ENCODE data around the gene DVL1. TPM values are rescaled to one million over a fixed set of nuclear protein-coding genes. Genes with fewer than 3 reads are reported as not detected.
"Not testable (repeated sequence)": the region's sequence is repeated elsewhere in the genome, so short reads cannot be mapped to it uniquely, and the experiment has no call there.

The DVL1 gene
- total and polyA plus RNA-seq, 12 donors: 64.7 to 153 (median 79.7) TPM

DNA sequence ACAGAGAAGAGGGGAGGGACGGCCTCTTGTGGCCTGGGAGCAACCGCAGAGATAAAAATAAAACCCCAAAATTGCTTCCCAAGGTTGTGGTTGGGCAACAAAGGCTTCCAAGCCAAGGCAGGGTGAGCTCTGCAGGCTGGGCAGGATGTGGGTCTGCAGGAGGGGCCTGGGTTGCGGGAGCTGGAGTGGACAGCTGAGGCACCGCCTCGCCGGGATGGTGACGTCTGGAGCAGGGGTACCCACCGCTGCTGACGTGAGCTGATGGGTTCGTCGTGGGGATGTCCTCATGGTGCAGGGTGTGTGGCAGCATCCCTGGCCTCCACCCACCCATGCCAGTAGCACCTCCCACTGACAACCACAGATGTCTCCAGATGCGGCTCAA lies 22.1 kb upstream of the DVL1 start:
- no peak overlapping the region for H3K4me3 ChIP-seq
- no peak for DNase-seq
- intact Hi-C loops (cut with DNase I): loop anchor here in 2 of 10 donors (1.0 to 10.0 kb wide), 2 partner anchors 49 to 133 kb away; no protein-coding TSS in a partner anchor
- peaks cover 0 to 4% (median 0%) of the 10 kb centered on the region in 11 donors for H3K9me3 ChIP-seq
- peaks cover 0 to 19% (median 0%) of the 10 kb centered on the region in 9 donors for H3K36me3 ChIP-seq
- TF ChIP-seq, protein P1, sequence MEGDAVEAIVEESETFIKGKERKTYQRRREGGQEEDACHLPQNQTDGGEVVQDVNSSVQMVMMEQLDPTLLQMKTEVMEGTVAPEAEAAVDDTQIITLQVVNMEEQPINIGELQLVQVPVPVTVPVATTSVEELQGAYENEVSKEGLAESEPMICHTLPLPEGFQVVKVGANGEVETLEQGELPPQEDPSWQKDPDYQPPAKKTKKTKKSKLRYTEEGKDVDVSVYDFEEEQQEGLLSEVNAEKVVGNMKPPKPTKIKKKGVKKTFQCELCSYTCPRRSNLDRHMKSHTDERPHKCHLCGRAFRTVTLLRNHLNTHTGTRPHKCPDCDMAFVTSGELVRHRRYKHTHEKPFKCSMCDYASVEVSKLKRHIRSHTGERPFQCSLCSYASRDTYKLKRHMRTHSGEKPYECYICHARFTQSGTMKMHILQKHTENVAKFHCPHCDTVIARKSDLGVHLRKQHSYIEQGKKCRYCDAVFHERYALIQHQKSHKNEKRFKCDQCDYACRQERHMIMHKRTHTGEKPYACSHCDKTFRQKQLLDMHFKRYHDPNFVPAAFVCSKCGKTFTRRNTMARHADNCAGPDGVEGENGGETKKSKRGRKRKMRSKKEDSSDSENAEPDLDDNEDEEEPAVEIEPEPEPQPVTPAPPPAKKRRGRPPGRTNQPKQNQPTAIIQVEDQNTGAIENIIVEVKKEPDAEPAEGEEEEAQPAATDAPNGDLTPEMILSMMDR (IDR thresholded peaks at IDR 0.05): no peak
- peaks cover 16 to 45% (median 38%) of the 10 kb centered on the region in 9 donors for H3K4me1 ChIP-seq
- no peak for ATAC-seq
- no peak overlapping the region for H3K27ac ChIP-seq
- WGBS, 2 donors: 73 to 81% methylated on average over 12 of the region's 12 CpGs
- no peaks in the 10 kb centered on the region for H3K27me3 ChIP-seq

DNA sequence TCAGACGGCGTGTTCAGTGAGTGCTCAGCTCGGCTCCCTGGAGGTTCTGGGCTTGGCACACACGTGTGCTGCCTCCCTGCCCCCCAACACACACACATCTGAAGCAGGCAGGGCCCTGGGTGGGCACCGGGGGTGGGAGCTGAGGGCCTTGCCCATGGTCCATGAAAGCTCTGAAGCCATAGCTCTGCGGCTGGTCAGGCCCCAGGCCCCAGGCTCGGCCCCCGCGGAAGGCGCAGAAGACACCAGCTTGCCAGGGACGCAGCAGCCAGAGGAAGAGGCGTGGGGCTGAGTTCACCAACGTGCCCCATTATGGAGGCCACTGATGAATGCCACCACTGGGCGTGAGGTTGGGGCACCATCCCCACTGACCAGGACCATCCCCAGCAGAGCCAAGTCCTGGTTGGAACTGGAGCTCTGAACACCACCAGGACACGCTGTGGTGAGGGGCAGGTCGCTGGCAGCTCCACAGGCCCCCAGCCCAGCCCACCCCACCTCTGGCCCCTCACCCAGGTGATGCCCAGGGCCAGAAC lies 21.6 kb upstream of the DVL1 start:
- TF ChIP-seq, protein P1 (IDR thresholded peaks at IDR 0.05): no peak
- 86 to 92% methylated on average over 16 of the region's 16 CpGs for WGBS, 2 donors
- Histone ChIP-seq H3K9me3 (peaks cover 0 to 4% (median 0%) of the 10 kb centered on the region in 11 donors), H3K4me1 (peaks cover 16 to 39% (median 33%) of the 10 kb centered on the region in 9 donors), H3K27me3 (no peaks in the 10 kb centered on the region), H3K27ac (no peak overlapping the region), H3K36me3 (peaks cover 0 to 19% (median 0%) of the 10 kb centered on the region in 9 donors), H3K4me3 (no peak overlapping the region)
- intact Hi-C loops (cut with DNase I): loop anchor here in 2 of 10 donors (1.0 to 10.0 kb wide), 2 partner anchors 49 to 134 kb away; no protein-coding TSS in a partner anchor
- no peak for DNase-seq
- no peak for ATAC-seq

DNA sequence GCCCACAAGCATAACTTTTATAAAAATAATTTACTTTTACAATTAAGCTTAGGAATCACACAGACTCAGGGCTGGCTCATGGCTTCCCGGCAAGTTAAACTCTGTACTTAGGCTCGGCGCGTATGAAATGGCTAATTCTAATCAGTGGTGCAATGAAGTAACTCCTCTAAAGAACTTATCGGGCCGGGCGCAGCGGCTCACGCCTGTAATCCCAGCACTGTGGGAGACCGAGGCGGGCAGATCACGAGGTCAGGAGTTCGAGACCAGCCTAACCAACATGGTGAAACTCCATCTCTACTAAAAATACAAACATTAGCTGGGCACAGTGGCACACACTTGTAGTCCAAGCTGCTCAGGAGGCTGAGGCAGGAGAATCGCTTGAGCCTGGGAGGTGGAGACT lies 20.9 kb upstream of the DVL1 start:
- not testable (repeated sequence) for H3K9me3 ChIP-seq, H3K27me3 ChIP-seq, ATAC-seq, DNase-seq, H3K27ac ChIP-seq, H3K4me3 ChIP-seq
- H3K36me3 ChIP-seq: peaks cover 0 to 19% (median 0%) of the 10 kb centered on the region in 9 donors
- intact Hi-C loops (cut with DNase I): loop anchor here in 1 of 10 donors (10.0 kb wide), 1 partner anchor 135 kb away; no protein-coding TSS in a partner anchor
- 89 to 94% methylated on average over 14 of the region's 14 CpGs for WGBS, 2 donors
- H3K4me1 ChIP-seq: peaks cover 16 to 37% (median 32%) of the 10 kb centered on the region in 9 donors

DNA sequence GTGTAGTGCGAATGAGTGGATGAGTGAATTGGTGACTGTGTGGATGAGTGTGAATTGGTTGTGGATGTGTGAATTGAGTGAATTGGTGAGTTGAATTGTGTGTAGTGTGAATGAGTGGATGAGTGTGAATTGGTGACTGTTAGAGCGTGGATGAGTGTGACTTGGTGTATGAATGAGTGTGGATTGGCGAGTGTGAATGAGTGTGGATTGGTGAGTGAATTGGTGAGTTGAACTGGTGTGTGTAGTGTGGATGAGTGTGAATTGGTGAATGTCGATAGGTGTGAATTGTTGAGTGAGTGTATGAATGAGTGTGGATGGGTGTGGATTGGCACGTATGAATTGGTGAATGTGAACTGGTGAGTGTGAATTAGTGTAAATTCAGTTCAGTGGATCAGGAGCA lies 18.1 kb upstream of the DVL1 start:
- intact Hi-C loops (cut with DNase I): no loop called here

More for the DNA sequence above, 18.1 kb upstream of the DVL1 start:
- Histone ChIP-seq H3K27me3 (peaks cover 0 to 8% (median 0%) of the 10 kb centered on the region in 7 donors), H3K27ac (no peak overlapping the region), H3K4me3 (no peak overlapping the region), H3K36me3 (peaks cover 0 to 2% (median 0%) of the 10 kb centered on the region in 9 donors), H3K9me3 (peaks cover 0 to 4% (median 0%) of the 10 kb centered on the region in 11 donors), H3K4me1 (peaks cover 3 to 18% (median 10%) of the 10 kb centered on the region in 9 donors)
- TF ChIP-seq, protein P1 (IDR thresholded peaks at IDR 0.05): no peak
- DNase-seq (no peak), ATAC-seq (no peak)
- 97% methylated on average over 5 of the region's 5 CpGs for WGBS, 2 donors
